Psoas muscle (tissue), 8 donors: ENCODE results near the gene NPIPA8. TPM values are rescaled to one million over a fixed set of nuclear protein-coding genes. Genes with fewer than 3 reads are reported as not detected.
"Not testable (repeated sequence)": the region's sequence is repeated elsewhere in the genome, so short reads cannot be mapped to it uniquely, and the experiment has no call there.

ENCODE experiments used
- ATAC-seq, 4 donors: fragments of 200-7000 bp; cut with Tn5 transposase; one replicate each; pipeline ENCODE4 v1.9.1; 2020; ENCODE audit warnings: moderate library complexity in 3 of 4, mild to moderate bottlenecking in 2 of 4
- DNase-seq, 2 donors: peaks; one replicate each; pipeline ENCODE4 v3.0.0-alpha.2; 2020
- H3K27ac ChIP-seq: fragments of 200-600 bp; one replicate; pipeline ENCODE4 v1.8.0; 2022
- H3K27me3 ChIP-seq, 3 donors: fragments of 200-600 bp in 1 of 3; one replicate each; pipeline versions ENCODE4 v1.6.1 to v1.8.0; 2013 to 2022; ENCODE audit warnings: low read length in 2 of 3, mild to moderate bottlenecking in 2 of 3, moderate library complexity in 1 of 3; ENCODE audit not compliant: insufficient read depth in 3 of 3
- H3K36me3 ChIP-seq, 2 donors: fragments of 200-600 bp in 1 of 2; one replicate each; pipeline versions ENCODE4 v1.6.1 to v1.8.0; 2013 to 2022; ENCODE audit warnings: low read depth in 1 of 2, mild to moderate bottlenecking in 1 of 2, moderate library complexity in 1 of 2; ENCODE audit not compliant: insufficient read depth in 1 of 2
- H3K4me1 ChIP-seq: fragments of 200-600 bp; one replicate; pipeline ENCODE4 v1.8.0; 2022
- H3K4me3 ChIP-seq: fragments of 200-600 bp; one replicate; pipeline ENCODE4 v1.8.0; 2022; ENCODE audit warnings: mild to moderate bottlenecking
- H3K9me3 ChIP-seq: fragments of 200-600 bp; one replicate; pipeline ENCODE4 v1.8.0; 2022
- WGBS, 3 donors: extraction: QIAGEN DNeasy Blood & Tissue Kit; methylation state at CpG; one replicate each; pipeline versions ENCODE4 v1.1.6 to v1.1.7; 2013; 5-methylcytosine and 5-hydroxymethylcytosine counted together
- intact Hi-C, 2 donors: fragments of 100-400 bp; cut with DNase I; formaldehyde crosslinking; loops; one replicate each; pipeline versions ENCODE4 v1.11.0 to v1.14.2; 2022
- polyA plus RNA-seq, 3 donors: library from polyadenylated mRNA; stranded (reverse); fragments of 200-250 nt; gene quantifications; one replicate each; pipeline ENCODE4 v1.2.3, GENCODE V29; 2013
- total RNA-seq, 4 donors: library from RNA; stranded (reverse); fragmentation: NEBNext Ultra II Directional in 2 of 4; extraction: Animal tissue kit (Norgen Biotek cat#: 25700) in 2 of 4; gene quantifications; one replicate each; pipeline versions ENCODE4 v1.2.1 to v1.2.4, GENCODE V29; 2021 to 2023
- donor health status: healthy with polysubstance abuse.
- donor health status: DM: no; HTN: no; CAD: no; lungs with moderate emphysema.
- donor health status: Bipolar disorder and iron deficiency.
- donor health status: healthy.
- donor health status: DM: yes; HTN: yes; CAD: no.
- donor health status: DM: no; HTN: no; CAD: no.
- donor health status: DM: no; HTN: no; CAD: no.
- donor health status: DM: yes; HTN: yes; CAD: no.

Gene NPIPA8
- total and polyA plus RNA-seq, 7 donors = 0.36 to 6.4 (median 3.1) TPM; not detected in 3

DNA sequence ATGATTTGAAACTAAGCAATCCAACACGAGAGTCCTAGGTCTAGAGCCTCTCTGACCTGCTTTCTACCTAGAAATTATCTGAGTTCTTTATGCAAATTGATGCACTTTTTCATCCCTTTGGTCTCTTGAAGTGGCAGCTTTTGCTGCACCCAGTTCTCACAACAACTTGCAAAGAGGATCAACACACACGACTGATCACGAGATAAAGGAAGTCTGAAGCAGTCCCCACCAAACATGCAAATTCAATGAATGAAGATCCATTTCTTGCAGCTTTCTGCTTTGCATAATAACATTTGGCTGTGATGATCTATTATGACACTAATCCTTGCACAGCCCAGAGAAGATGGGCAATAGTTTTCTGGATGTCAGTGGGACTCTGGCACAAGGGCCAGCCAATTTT is 56.2 kb downstream of the NPIPA8 start:
- intact Hi-C loops, DNase-seq, H3K27ac ChIP-seq, H3K36me3 ChIP-seq, H3K9me3 ChIP-seq, ATAC-seq, H3K27me3 ChIP-seq, H3K4me3 ChIP-seq, H3K4me1 ChIP-seq: not testable (repeated sequence)
- no CpG with 5 or more reads among the region's 3 CpGs for WGBS, 3 donors

DNA sequence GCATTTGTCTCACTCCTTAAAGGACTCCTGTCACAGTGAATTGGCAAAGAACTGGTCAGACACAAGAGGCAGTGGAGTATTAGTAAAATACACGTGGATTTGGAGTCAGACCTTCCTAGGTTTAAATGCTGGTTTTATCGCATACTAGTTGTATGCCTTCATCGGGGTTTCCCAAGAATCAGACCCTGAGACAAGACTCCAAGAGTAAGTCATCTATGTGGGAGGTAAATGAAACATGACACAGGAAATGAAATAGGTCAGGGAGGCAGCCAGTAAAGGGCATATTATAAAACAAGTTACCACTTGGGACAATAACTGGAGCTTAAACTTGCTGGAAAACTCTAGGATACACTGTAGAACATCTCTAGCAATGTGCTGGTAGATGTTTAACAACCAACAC is 59.8 kb downstream of the NPIPA8 start:
- DNase-seq, intact Hi-C loops, H3K9me3 ChIP-seq, H3K36me3 ChIP-seq, H3K4me3 ChIP-seq, H3K4me1 ChIP-seq, H3K27me3 ChIP-seq, H3K27ac ChIP-seq, ATAC-seq: not testable (repeated sequence)
- WGBS, 3 donors = 50 to 64% (median 60%) methylated on average over 1 of the region's 3 CpGs

DNA sequence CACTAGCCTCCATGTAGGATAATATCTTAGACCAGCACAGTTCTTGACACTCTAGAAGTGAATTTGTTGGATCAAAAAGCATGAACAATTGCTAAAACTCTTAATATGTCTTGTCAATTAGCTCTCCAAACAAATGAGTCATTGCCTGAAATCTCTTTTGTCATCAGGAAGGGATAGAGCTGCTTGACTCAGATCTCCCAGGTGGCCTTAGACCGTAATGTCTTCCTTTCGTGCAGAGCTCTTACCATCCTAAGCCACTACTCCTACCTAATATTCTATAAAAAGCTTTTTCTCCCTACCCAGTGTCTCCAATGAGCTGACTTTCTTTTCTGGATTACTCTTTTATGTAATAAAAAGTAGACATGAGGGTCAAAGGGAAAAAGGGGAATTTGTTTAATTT is 66.4 kb downstream of the NPIPA8 start:
- intact Hi-C loops, H3K4me3 ChIP-seq, H3K9me3 ChIP-seq, H3K27ac ChIP-seq, DNase-seq, ATAC-seq, H3K27me3 ChIP-seq, H3K4me1 ChIP-seq, H3K36me3 ChIP-seq: not testable (repeated sequence)
- 61 to 100% (median 87%) methylated on average over 1 to 2 of the region's 2 CpGs for WGBS, 3 donors

Other genes starting within 250 kb of the NPIPA8 start
- 100 to 1,000 TPM in 1 of 4 donors, 10 to 100 TPM in 3; 80.2 to 121 (median 91.2) TPM for gene NOMO2, start 225.4 kb upstream of the NPIPA8 start, total RNA-seq
- gene NOMO2, start 225.4 kb upstream of the NPIPA8 start, polyA plus RNA-seq = 100 to 1,000 TPM in 1 of 3 donors, 10 to 100 TPM in 2; 51.4 to 138 (median 69.3) TPM